Right ventricle myocardium inferior (tissue), 1 donor: ENCODE data around the gene FRMD4B. TPM values are rescaled to one million over a fixed set of nuclear protein-coding genes. Genes with fewer than 3 reads are reported as not detected.
"Not testable (repeated sequence)": the region's sequence is repeated elsewhere in the genome, so short reads cannot be mapped to it uniquely, and the experiment has no call there.

Source experiments
- ATAC-seq: fragments of 200-7000 bp; cut with Tn5 transposase; one replicate; pipeline ENCODE4 v1.9.1; 2020; ENCODE audit warnings: mild to moderate bottlenecking, moderate library complexity
- DNase-seq: peaks from one replicate; pipeline ENCODE4 v3.0.0; 2021; ENCODE audit errors: missing footprints
- intact Hi-C: fragments of 100-400 bp; cut with DNase I; formaldehyde crosslinking; loops from one replicate; pipeline ENCODE4 v1.11.0; 2022
- total RNA-seq: library from RNA; stranded (reverse); fragmentation: NEBNext Ultra II Directional; extraction: Animal tissue kit (Norgen Biotek cat#: 25700); gene quantifications from one replicate; pipeline ENCODE4 v1.2.1, GENCODE V29; 2021
- donor health status: DM: no; HTN: yes; CAD: no; lungs with severe emphysema.

The FRMD4B gene
- total RNA-seq, 1 donor from 2014 or later: 16.0 TPM

DNA sequence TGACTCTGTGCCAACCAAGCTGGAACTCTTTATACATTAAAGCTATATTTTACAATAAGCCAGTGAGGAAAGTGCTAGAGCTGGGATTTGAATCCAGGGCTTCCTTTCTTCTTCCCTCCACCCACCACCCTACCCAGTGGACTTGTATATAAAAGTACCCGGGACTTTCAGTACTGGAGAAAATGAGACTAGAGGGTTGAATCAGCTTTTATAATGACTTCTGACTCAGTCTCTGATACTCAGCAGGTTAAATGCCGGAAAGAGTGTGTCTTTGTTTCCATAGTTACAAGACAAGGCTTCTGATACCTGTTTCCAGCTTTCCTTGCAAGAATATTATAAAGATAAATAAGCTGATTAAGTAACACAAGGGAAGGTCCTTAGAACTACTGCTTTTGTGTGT lies 80.9 kb downstream of the FRMD4B start:
- DNase-seq (no peak), ATAC-seq (no peak)
- intact Hi-C loops: no loop called here

DNA sequence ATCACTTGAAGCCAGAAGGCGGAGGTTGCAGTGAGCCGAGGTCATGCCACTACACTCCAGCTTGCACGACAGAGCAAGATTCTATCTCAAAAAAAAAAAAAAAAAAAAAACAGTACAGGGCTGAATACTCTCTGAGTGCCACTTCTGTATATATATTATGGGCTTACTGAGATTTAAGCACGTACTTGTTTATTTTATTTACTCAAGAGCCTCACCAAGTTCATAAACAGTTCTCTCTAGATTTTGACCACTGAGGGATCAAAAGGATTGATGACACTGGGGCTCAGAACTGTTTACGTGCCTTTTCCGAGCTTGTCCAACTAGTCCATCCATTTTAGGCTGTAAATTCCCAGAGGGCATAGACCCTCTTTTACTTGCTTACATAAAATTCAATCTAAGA lies 81.5 kb downstream of the FRMD4B start:
- no peak for DNase-seq
- intact Hi-C loops: no loop called here
- no peak for ATAC-seq

DNA sequence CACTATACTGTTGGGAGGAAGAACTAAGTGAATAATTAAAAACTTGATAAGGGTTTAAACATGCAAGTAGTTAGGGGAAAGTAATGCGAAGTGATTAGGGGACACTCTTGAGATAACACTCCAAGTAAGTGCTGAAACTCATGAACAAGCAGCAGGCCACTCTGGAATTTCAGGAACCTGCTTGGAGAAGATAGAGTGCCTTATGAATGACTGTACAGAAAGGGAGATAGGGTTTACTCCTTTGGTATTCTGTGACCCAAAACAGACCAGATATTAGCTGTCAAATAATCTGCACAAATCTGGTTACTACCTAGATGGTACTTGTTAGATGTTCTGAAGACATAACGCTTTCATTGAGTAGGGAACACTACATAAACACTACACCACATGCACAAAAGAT lies 85.6 kb downstream of the FRMD4B start:
- intact Hi-C loops: no loop called here
- no peak for DNase-seq
- ATAC-seq: no peak

DNA sequence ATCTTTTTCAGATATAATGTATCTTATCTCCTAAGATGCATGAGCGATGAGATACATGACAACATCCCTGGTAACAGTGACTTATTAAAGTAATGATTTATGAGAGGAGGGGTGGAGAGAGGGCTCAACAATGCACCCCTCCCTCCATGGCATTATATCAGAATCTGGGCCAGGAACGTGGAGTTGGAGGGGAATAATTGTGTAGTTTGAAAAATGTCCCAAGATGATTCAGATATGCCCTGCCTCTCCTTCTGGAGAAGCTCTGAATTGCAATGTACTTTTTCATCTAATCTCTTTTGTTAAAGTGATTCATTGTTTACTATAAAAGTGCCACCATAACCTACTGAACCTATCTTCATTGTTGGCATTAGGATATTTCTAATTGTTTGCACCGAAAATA lies 86.5 kb downstream of the FRMD4B start:
- DNase-seq (no peak), ATAC-seq (no peak)
- intact Hi-C loops: no loop called here

- intact Hi-C loops: no loop called here
- no peak for ATAC-seq
- DNase-seq: no peak
Measured at GRCh38 chr3:69297501-69297900, 88.4 kb downstream of the FRMD4B start.

- no peak for DNase-seq
- intact Hi-C loops: no loop called here
- ATAC-seq: no peak
Measured at GRCh38 chr3:69296995-69297394, 88.9 kb downstream of the FRMD4B start.

DNA sequence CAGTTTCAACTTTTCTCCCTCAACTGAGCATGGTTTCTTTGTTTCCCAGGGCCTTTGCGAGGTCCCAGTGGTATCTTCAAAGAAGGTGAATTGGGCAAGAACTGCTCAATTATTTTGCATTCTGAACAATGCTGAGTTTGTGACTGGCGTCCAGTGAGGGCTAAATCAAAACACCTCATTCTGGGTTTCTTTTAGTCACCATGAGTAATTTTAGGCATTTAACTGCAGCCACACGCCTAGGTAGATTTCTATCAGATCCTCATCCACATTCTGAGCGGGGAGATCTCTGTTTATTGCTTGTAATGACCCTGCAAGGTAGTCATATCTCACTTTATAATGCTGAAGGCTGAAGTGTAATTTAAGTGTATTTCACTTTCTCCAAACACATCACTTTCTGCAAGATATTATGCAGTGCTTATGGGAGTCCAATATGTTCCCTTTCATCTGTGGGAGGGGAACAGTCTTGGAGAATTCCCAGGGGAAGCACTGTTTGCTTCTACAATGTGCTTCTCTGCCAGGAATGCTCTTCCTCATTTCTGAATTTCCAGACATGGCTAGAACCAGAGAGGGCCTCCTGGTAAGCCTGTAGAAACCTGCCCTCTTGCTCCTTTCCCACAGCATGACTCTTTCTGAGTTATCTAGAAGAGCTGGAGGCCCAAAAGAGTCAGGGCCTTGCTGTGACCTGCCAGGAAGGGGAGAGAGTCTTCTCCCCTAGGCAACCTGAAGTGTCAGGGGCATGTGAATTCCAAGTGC lies 91.7 kb downstream of the FRMD4B start:
- ATAC-seq (no peak), DNase-seq (no peak)
- intact Hi-C loops: loop anchor here (5.0 kb wide), 2 partner anchors 42 to 92 kb away; no protein-coding TSS in a partner anchor

DNA sequence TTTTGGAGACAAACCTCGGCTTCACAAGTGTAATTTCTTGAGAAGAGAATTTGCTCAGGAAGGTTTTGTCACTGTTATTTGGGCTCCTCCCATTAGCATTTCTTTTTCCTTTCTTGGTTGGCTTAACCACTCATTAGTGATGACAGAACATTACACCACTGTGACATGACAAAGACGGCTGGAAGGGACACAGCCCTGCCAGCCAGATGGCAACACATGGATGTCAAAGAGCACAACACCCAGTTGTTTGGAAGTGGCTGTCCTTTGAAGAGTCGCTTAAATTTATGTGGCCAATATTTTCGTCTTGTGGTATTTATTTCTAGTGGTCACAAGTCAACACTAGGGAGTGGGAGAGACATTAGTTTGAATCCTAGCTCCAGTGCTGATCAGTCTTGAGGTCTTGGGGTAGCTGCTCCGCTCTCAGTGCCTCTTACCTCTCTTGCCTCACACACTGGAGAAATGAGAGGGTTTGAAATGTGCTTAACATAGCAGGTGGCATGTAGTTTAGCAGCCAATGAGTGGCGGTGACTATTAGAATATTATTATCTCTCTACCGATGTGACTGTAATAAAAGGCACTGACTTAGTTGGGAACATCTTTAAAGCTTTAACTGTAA lies 92.8 kb downstream of the FRMD4B start:
- ATAC-seq (peak; percentile 81), DNase-seq (no peak)
- intact Hi-C loops: loop anchor here (5.0 kb wide), 2 partner anchors 41 to 91 kb away; no protein-coding TSS in a partner anchor

GRCh38 chr3:69292185-69292584 lies 93.7 kb downstream of the FRMD4B start:
- DNase-seq: no peak
- ATAC-seq: no peak
- intact Hi-C loops: loop anchor here (5.0 kb wide), 2 partner anchors 40 to 90 kb away; no protein-coding TSS in a partner anchor

DNA sequence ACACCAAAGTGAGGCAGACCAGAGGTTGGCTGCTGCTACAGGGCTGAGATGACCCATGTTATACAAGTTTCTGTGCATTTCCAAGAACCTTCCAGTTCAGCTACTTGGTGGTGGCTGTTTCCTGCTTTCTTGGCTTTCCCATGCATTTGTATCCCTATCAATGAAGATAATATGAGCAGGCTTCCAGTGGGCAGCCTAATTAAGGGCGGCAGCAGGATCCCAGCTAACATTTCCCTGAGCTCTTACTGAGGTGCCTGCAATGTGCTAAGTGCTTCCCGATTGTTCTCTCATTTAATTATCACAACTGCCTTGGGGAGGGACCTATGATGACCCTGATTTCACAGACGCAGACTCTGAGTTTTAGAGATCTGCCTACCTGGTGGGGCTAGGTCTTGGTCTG lies 95.5 kb downstream of the FRMD4B start:
- DNase-seq (no peak), ATAC-seq (no peak)
- intact Hi-C loops: loop anchor here (5.0 kb wide), 2 partner anchors 38 to 88 kb away; no protein-coding TSS in a partner anchor

DNA sequence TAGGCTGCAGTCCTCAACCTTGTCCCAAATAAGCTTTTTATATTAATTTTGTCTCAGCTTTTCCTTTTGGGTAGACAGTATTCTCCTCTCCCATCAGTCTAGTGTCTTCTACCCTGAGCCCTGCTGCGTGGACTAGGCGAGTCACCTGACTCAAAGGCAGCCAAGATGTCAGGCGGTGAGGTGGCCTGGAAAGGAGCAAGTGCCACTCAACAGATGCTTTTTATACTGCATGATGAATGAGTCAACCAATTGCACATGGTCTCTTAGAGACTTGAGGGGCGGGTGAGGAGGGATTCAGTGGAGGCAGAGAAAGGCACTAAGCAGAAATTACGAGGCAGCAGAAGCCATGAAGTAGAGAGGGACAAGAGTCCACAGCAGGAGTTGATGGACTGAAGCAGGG lies 95.9 kb downstream of the FRMD4B start:
- no peak for DNase-seq
- ATAC-seq: peak; percentile 74
- intact Hi-C loops: loop anchor here (5.0 kb wide), 2 partner anchors 38 to 88 kb away; no protein-coding TSS in a partner anchor

- ATAC-seq (no peak), DNase-seq (no peak)
- intact Hi-C loops: no loop called here
Measured at GRCh38 chr3:69288161-69288895, 97.6 kb downstream of the FRMD4B start.

- intact Hi-C loops: no loop called here
- ATAC-seq: no peak
- no peak for DNase-seq
Measured at GRCh38 chr3:69283913-69284611, 101.8 kb downstream of the FRMD4B start.

GRCh38 chr3:69283496-69283895 lies 102.4 kb downstream of the FRMD4B start:
- no peak for DNase-seq
- ATAC-seq: no peak
- intact Hi-C loops: no loop called here

GRCh38 chr3:69282181-69282580 lies 103.7 kb downstream of the FRMD4B start:
- DNase-seq: no peak
- ATAC-seq: no peak

DNA sequence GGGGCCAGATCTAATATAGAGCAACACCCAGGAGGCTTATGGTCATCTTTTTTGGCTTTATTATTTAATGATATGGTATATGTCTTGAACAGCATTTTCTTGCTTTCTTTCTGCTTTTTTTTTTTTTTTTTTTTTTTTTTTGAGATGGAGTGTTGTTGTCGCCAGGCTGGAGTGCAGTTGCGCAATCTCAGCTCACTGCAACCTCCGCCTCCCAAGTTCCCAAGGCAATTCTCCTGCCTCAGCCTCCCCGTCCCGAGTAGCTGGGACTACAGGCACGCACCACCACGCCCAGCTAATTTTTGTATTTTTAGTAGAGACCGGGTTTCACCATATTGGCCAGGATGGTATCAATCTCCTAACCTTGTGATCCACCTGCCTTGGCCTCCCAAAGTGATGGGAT lies 108.5 kb downstream of the FRMD4B start:
- intact Hi-C loops, DNase-seq, ATAC-seq: not testable (repeated sequence)

More at GRCh38 chr3:69282181-69282580, 103.7 kb downstream of the FRMD4B start:
- intact Hi-C loops: no loop called here

- ATAC-seq: no peak
- no peak for DNase-seq
- intact Hi-C loops: no loop called here
Measured at GRCh38 chr3:69276884-69277283, 109.0 kb downstream of the FRMD4B start.

DNA sequence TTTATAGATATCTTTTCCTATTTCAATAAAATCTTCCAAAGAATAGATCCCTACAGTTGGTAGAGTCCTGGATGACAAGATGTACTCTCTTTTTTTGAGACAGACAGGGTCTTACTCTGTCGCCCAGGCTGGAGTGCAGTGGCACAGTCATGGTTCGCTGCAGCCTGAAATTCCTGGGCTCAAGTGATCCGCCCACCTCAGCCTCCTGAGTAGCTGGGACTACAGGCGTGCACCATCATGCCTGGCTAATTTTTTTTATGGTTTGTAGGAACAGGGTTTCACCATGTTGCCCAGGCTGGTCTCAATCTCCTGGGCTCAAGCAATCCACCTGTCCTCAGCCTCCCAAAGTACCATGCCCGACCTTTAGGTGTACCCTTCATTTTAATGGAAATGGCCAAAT lies 109.7 kb downstream of the FRMD4B start:
- ATAC-seq, DNase-seq, intact Hi-C loops: not testable (repeated sequence)

DNA sequence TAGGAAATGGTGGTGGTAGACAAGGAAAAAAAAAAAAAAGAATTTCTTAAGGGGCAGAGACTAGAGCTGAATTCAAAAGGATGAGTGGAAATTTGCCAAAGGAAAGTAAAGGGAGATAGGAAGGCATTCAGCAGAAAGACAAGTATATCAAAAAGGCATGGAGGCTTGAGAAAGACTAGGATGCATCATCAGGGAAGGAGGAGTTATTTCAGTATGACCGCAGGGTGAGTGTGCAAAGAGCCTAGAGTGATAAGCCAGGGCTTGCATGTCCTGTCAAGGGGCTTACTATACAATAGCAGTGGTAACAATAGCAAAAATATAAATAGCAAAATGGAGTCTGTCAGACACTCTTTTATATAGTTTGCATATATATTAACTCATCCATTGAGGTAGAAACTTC lies 112.0 kb downstream of the FRMD4B start:
- intact Hi-C loops: no loop called here
- no peak for ATAC-seq
- DNase-seq: no peak
